Esophagus (tissue), 2 donors: ENCODE data around the gene MYBPC2. TPM values are rescaled to one million over a fixed set of nuclear protein-coding genes. Genes with fewer than 3 reads are reported as not detected.

Source experiments
- H3K27ac ChIP-seq, 2 donors: one replicate each; pipeline ENCODE4 v1.5.1; 2013; ENCODE audit warnings: low read depth in 2 of 2, mild to moderate bottlenecking in 2 of 2, inconsistent platforms in 1 of 2, low read length in 1 of 2, moderate library complexity in 1 of 2
- H3K27me3 ChIP-seq, 2 donors: one replicate each; pipeline ENCODE4 v1.6.1; 2013; ENCODE audit warnings: low read length in 2 of 2, control low read depth in 1 of 2, mild to moderate bottlenecking in 1 of 2; ENCODE audit not compliant: insufficient read depth in 2 of 2, control insufficient read depth in 1 of 2
- H3K36me3 ChIP-seq, 2 donors: one replicate each; pipeline ENCODE4 v1.6.1; 2013; ENCODE audit warnings: low read length in 1 of 2; ENCODE audit not compliant: control insufficient read depth in 2 of 2, insufficient read depth in 2 of 2
- H3K4me1 ChIP-seq, 2 donors: one replicate each; pipeline ENCODE4 v1.6.1; 2013; ENCODE audit warnings: low read length in 1 of 2; ENCODE audit not compliant: control insufficient read depth in 2 of 2, insufficient read depth in 2 of 2
- H3K4me3 ChIP-seq, 2 donors: one replicate each; pipeline ENCODE4 v1.5.1; 2013; ENCODE audit warnings: low read length in 2 of 2, mild to moderate bottlenecking in 2 of 2, low read depth in 1 of 2, moderate library complexity in 1 of 2
- H3K9me3 ChIP-seq, 2 donors: one replicate each; pipeline ENCODE4 v1.6.1; 2013; ENCODE audit warnings: mild to moderate bottlenecking in 2 of 2, low read depth in 1 of 2, low read length in 1 of 2, moderate library complexity in 1 of 2; ENCODE audit not compliant: control insufficient read depth in 2 of 2, insufficient read depth in 1 of 2
- WGBS, 2 donors: extraction: QIAGEN DNeasy Blood & Tissue Kit; methylation state at CpG; one replicate each; pipeline ENCODE4 v1.1.7; 2013; 5-methylcytosine and 5-hydroxymethylcytosine counted together
- polyA plus RNA-seq, 2 donors: library from polyadenylated mRNA; stranded (reverse); fragments of 200-250 nt; gene quantifications; one replicate each; pipeline ENCODE4 v1.2.3, GENCODE V29; 2013
- donor health status: healthy with polysubstance abuse.
- donor health status: Bipolar disorder and iron deficiency.

MYBPC2 gene
- polyA plus RNA-seq, 2 donors: 0.12 TPM; not detected in 1

DNA sequence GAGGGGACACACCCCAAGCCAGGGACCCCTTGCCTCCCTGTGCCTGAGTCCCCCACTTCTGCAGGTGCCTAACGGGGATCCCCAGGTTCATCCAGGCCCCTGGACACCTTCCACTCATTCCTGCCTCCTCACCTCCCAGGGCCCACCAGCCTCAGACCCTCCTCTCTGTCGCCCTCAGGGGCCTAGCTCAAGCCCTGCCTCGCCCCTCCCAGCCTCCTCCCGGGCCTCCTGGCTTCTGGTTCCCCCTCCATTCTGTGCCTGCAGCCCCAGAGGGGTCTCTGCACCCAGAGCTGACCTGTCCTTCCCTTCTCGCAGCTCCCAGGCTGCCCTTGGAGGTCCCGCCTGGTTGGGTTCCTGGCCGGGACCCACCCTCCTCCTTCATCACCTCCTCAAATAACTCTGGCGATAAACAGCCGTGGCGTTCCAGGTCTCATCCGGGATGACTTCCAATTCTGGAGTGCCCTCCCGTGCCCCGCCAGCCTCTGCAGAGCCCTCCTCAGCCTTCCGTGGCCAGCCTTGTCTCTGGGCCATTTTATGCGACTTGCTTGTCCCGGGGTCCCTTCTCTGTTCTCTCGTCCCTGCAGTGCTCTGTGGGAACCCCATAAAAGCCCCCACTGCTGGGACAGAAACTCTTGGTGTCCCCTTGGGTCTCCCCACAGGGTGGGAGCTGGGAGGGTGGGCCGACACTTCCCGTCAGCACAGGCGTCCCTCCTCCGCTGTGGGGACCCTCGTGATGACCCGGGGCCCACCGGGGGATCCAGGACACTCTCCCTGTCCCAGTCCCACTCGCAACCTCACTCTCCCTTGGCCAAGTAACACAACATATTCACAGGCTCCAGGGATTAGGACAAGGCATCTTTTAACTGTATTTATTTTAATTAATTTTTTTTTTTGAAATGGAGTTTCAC, 69.1 kb downstream of the MYBPC2 start:
- whole genome bisulfite sequencing, 2 donors: 64 to 69% methylated on average over 25 of the region's 25 CpGs
- peaks cover 0 to 5% of the 10 kb centered on the region in 2 donors for H3K36me3 ChIP-seq
- H3K27me3 ChIP-seq: no peaks in the 10 kb centered on the region
- H3K27ac ChIP-seq: no peak overlapping the region
- H3K9me3 ChIP-seq: no peaks in the 10 kb centered on the region
- no peak overlapping the region for H3K4me3 ChIP-seq
- no peaks in the 10 kb centered on the region for H3K4me1 ChIP-seq

DNA sequence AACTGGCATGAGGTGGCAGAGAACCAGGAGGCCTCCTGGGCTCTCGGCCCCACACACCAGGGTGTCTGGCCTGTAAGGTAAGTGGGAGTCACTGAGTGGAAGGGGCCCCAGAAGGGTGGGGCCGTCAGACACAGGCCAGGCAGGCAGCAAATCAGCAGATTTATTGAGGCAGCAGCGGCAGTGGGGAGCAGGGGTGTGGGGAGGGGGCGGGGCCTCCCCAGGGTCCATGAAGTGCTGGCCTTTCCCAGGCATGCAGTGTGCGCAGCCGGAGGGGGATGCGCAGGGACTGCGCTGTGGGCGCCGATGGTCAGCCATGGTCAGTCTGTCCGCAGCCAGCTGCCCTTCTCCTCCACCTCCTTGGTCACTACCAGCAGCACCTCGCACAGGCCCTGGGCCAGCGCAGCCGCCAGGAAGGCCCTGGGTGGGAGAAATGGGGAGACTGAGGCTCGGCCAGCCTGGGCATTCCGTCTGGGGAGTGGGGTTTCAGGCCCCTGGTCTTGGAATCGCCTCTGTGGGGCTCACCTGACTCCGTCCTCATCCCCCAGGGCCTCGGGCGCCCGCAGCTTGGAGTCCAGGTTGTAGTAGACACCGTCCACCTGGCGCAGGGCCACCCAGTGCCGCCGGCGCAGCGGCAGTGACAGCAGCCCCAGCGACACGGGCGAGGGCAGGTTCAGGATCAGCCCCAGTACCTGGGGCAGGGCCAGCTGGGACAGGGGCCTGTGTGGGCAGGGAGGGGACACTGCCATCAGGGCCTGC, 73.3 kb downstream of the MYBPC2 start:
- Histone ChIP-seq H3K9me3 (no peaks in the 10 kb centered on the region), H3K27me3 (no peaks in the 10 kb centered on the region), H3K4me1 (peaks cover 0 to 5% of the 10 kb centered on the region in 2 donors), H3K4me3 (no peak overlapping the region), H3K36me3 (peaks cover 0 to 5% of the 10 kb centered on the region in 2 donors), H3K27ac (no peak overlapping the region)
- WGBS, 2 donors: 92% methylated on average over 30 of the region's 30 CpGs

DNA sequence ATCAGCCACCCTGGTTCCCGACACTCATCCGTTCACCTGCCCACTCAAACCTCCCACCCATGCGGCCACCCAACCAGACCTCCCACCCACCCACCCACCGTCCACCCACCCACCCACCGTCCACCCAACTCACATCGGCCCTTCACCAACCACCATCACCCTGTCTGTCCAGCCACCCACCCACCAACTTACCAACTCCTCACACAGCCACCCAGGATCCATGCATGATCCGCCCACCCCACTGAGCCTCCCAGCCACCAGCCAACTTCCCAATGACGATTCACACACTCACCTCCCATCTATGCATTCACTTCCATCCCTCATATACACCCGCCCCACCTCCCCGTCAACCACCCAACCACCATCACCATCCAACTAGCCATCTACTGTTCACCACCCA, 74.0 kb downstream of the MYBPC2 start:
- Histone ChIP-seq H3K4me1 (peaks cover 0 to 5% of the 10 kb centered on the region in 2 donors), H3K9me3 (no peaks in the 10 kb centered on the region), H3K4me3 (no peak overlapping the region), H3K27ac (no peak overlapping the region), H3K27me3 (no peaks in the 10 kb centered on the region), H3K36me3 (peaks cover 0 to 5% of the 10 kb centered on the region in 2 donors)
- WGBS, 2 donors: 94 to 95% methylated on average over 5 to 10 of the region's 10 CpGs

DNA sequence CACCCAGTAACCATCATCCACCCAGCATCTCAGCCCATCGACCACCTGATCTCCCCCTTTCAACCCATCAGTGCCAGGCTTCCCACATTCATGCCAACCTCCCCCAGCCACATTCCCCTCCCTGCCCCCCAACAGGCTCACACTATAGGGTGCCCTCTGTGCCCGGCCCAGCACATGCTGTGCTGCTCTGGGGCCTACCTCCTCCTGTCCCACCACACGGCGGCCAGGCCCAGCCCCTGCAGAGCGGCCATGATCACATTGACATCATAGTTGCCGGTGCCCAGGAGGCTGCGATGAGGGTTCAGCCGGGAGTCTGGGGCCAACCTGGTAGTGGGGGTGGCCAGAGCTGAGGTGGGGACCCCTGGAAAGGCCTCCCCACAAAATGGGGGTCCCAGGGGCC, 74.7 kb downstream of the MYBPC2 start:
- Histone ChIP-seq H3K36me3 (peaks cover 0 to 5% of the 10 kb centered on the region in 2 donors), H3K27ac (no peak overlapping the region), H3K27me3 (no peaks in the 10 kb centered on the region), H3K4me3 (no peak overlapping the region), H3K4me1 (peaks cover 3 to 5% of the 10 kb centered on the region in 2 donors), H3K9me3 (no peaks in the 10 kb centered on the region)
- 92 to 95% methylated on average over 8 of the region's 8 CpGs for WGBS, 2 donors

DNA sequence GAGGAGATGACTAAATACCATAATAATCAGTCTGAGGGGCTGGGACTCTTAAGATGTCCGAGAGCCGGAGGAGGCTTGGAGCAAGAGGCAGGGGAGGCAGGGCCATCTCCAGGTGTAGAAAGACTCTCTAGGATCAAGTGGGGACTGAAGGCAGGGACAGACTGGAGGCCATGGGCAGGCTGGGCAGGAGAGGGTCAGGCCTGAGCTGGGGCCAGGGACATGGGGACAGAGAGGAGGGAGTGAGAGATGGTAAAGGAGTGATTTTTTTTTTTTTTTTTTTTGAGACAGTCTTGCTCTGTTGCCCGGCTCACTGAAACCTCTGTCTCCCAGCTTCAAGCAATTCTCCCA, 76.1 kb downstream of the MYBPC2 start:
- 90 to 93% methylated on average over 2 to 3 of the region's 3 CpGs for WGBS, 2 donors

DNA sequence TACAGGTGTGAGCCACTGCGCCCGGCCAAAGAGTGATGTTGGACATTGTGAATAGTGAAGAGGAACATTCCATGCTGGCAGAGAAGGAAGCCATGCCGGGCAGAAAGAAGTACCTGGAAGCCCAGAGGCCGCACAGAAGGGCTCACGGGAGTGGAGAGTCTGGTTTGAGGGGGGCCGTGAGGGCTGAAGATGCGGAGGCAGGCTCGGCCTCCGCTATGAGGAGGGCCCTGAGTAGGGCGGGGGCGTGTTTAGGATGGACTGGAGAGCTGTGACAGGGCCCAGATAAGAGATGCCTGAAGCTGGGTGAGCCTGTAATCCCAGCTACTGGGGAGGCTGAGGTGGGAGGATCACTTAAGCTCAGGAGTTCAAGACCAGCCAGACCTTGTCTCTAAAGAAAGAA, 76.7 kb downstream of the MYBPC2 start:
- 84 to 88% methylated on average over 11 of the region's 11 CpGs for WGBS, 2 donors

More for the DNA sequence above, 76.1 kb downstream of the MYBPC2 start:
- Histone ChIP-seq H3K27ac (no peak overlapping the region), H3K4me3 (no peak overlapping the region), H3K36me3 (peaks cover 0 to 5% of the 10 kb centered on the region in 2 donors), H3K27me3 (no peaks in the 10 kb centered on the region), H3K9me3 (no peaks in the 10 kb centered on the region), H3K4me1 (peaks cover 3 to 5% of the 10 kb centered on the region in 2 donors)

DNA sequence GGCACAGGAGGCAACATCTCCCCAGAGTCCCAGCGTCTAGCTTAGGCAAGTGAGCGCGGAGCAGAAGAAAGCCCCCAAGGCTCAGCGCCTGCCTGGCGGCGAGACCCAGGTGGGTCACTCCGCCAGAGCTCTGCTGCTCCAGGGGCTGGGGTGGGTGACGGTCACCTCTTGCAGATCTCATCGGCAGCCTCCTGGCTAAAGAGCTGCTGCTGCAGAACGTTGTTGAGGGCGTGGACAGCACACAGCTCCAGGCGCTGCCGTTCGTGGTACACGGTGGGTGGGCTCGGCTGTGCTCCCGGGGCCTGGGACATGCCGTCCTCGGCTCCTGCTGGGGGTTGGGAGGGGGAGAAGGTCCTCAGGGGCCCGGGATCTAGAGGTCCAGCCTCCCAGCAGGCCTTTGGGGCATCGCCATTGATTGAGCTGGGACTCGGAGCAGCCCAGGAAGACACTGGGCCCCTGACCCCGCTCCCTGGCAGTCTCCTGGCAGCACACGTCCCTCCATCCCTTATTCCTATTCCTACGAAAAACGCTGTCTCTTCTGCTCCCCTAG, 77.5 kb downstream of the MYBPC2 start:
- no peaks in the 10 kb centered on the region for H3K9me3 ChIP-seq
- H3K4me1 ChIP-seq: peaks cover 3 to 7% of the 10 kb centered on the region in 2 donors
- 43 to 53% methylated on average over 23 to 26 of the region's 26 CpGs for WGBS, 2 donors
- H3K27me3 ChIP-seq: no peaks in the 10 kb centered on the region
- peaks cover 0 to 5% of the 10 kb centered on the region in 2 donors for H3K36me3 ChIP-seq
- H3K4me3 ChIP-seq: peak overlapping the region; percentile 68 to 82
- no peak overlapping the region for H3K27ac ChIP-seq

More for the DNA sequence above, 76.7 kb downstream of the MYBPC2 start:
- peaks cover 0 to 5% of the 10 kb centered on the region in 2 donors for H3K36me3 ChIP-seq
- H3K9me3 ChIP-seq: no peaks in the 10 kb centered on the region
- H3K27me3 ChIP-seq: no peaks in the 10 kb centered on the region
- H3K4me3 ChIP-seq: no peak overlapping the region
- H3K4me1 ChIP-seq: peaks cover 3 to 7% of the 10 kb centered on the region in 2 donors
- no peak overlapping the region for H3K27ac ChIP-seq

DNA sequence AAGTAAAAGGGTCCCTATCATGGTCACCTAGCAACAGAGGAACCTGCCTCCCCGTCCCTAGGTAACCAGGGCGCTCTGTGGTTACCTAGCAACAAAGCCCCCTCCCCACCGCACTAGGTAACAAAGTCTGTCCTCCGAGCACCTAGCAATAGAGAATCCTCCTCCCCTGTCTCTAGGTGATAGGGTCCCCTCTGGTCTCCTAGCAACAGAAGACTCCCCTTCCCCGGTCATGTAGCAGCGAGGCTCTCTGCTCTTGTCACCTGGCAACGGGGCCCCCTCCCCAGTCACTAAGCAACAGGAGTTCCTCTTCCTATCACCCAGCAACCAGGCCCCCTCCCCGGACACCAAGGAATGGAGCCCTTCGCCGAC, 78.0 kb downstream of the MYBPC2 start:
- H3K27me3 ChIP-seq: no peaks in the 10 kb centered on the region
- peaks cover 0 to 5% of the 10 kb centered on the region in 2 donors for H3K36me3 ChIP-seq
- H3K4me1 ChIP-seq: peaks cover 3 to 7% of the 10 kb centered on the region in 2 donors
- peak overlapping the region; percentile 68 to 82 for H3K4me3 ChIP-seq
- 6 to 7% methylated on average over 10 of the region's 10 CpGs for WGBS, 2 donors
- no peaks in the 10 kb centered on the region for H3K9me3 ChIP-seq
- H3K27ac ChIP-seq: peak overlapping the region; percentile 75 to 78

DNA sequence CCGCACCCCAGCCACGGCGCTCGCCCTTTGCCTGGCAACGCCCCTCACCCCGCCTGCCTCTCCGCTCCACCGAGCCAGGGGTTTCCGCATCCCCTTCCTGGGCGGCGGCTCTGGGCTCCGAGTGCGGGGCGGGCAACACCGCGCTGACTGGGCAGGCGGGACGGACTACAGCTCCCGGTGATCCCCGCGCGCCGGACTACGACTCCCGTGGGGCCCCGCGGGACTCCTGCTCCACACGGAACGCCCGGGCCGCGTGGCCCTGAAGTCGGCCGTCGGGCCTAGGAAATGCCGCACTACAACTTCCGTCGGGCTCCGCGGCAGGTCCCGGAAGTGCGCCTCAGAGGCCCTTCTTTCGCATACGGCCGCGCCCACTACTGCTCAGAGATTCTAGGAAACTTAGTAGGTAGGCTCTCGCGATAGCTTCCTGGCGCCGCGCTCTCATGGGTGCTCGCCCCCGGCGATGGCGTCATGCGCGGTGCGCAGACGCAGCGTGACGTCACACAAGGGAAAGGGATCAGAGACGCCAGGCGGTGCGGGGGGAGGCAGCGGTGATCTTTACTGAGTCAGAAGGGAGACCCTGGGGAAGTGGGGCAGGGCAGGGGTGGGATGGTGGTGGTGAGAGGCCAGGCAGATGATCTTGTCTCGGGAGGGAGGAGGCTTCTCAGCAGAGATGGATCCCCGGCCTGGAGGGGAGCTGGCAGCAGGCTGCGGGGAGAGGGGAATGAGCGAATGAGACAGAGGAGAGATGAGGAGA, 78.6 kb downstream of the MYBPC2 start, which contains the start of gene JOSD2:
Gene JOSD2, minus strand, starts transcription at position 123 of the 754 bp plus-strand sequence. CDS start 760 bp downstream, outside the sequence.
- Histone ChIP-seq H3K36me3 (peaks cover 0 to 2% of the 10 kb centered on the region in 2 donors), H3K27ac (peak within 1 kb of the TSS; percentile 85 to 88), H3K4me3 (peak within 1 kb of the TSS; percentile 68 to 82), H3K4me1 (peaks cover 3 to 7% of the 10 kb centered on the region in 2 donors), H3K27me3 (no peaks in the 10 kb centered on the region), H3K9me3 (no peaks in the 10 kb centered on the region)
- WGBS, 2 donors: 1% methylated on average over 61 to 69 of the region's 69 CpGs
